ENCODE measurements around the gene C14orf119.
A peak's percentile ranks its signal among the peaks of the same experiment; 100 is the strongest.

DNA sequence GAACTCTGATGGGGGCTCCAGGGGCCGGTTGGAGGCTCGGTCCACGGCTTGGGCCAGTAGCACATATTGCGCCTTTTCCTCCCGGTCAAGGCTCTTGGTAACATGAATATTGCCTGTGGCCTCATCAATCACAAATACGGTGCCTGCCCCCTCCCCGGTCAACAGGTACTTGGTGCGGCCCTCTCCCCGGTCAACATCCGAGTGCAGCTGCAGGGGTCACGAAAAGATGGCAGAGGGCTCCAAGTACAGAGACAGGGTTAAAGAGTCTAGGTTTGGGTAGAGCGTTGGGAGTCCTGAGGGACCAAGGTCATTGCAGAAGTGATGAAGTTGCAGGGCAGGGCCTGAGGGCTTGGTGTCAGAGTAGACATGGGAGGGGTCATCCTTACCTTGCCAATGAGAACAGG, 40.2 kb upstream of the C14orf119 start:
- TF ChIP-seq, protein P1, sequence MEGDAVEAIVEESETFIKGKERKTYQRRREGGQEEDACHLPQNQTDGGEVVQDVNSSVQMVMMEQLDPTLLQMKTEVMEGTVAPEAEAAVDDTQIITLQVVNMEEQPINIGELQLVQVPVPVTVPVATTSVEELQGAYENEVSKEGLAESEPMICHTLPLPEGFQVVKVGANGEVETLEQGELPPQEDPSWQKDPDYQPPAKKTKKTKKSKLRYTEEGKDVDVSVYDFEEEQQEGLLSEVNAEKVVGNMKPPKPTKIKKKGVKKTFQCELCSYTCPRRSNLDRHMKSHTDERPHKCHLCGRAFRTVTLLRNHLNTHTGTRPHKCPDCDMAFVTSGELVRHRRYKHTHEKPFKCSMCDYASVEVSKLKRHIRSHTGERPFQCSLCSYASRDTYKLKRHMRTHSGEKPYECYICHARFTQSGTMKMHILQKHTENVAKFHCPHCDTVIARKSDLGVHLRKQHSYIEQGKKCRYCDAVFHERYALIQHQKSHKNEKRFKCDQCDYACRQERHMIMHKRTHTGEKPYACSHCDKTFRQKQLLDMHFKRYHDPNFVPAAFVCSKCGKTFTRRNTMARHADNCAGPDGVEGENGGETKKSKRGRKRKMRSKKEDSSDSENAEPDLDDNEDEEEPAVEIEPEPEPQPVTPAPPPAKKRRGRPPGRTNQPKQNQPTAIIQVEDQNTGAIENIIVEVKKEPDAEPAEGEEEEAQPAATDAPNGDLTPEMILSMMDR (IDR thresholded peaks at IDR 0.05 in 8 of 11, conservative IDR thresholded peaks at IDR 0.05 in 3 of 11), result peak in 1 of 11 experiments; percentile 2
- no peak for TF ChIP-seq POLR2A (IDR thresholded peaks at IDR 0.05)
